Rectal smooth muscle tissue (tissue), 1 donor: Measurements from ENCODE around the gene NR2E3.

ENCODE experiments used
- H3K27ac ChIP-seq: one replicate; pipeline ENCODE4 v1.7.0; 2013; ENCODE audit warnings: low read depth, low read length, inconsistent platforms
- H3K27me3 ChIP-seq: one replicate; pipeline ENCODE4 v1.7.0; 2013; ENCODE audit warnings: low read length; ENCODE audit not compliant: control insufficient read depth, insufficient read depth
- H3K36me3 ChIP-seq: one replicate; pipeline ENCODE4 v1.7.0; 2013; ENCODE audit warnings: low read length; ENCODE audit not compliant: control insufficient read depth, insufficient read depth
- H3K4me1 ChIP-seq: one replicate; pipeline ENCODE4 v1.7.0; 2013; ENCODE audit warnings: low read length; ENCODE audit not compliant: control insufficient read depth, insufficient read depth
- H3K4me3 ChIP-seq: one replicate; pipeline ENCODE4 v1.7.0; 2013; ENCODE audit warnings: low read length
- H3K9ac ChIP-seq: one replicate; pipeline ENCODE4 v1.7.0; 2013; ENCODE audit warnings: low read length

Gene NR2E3

DNA sequence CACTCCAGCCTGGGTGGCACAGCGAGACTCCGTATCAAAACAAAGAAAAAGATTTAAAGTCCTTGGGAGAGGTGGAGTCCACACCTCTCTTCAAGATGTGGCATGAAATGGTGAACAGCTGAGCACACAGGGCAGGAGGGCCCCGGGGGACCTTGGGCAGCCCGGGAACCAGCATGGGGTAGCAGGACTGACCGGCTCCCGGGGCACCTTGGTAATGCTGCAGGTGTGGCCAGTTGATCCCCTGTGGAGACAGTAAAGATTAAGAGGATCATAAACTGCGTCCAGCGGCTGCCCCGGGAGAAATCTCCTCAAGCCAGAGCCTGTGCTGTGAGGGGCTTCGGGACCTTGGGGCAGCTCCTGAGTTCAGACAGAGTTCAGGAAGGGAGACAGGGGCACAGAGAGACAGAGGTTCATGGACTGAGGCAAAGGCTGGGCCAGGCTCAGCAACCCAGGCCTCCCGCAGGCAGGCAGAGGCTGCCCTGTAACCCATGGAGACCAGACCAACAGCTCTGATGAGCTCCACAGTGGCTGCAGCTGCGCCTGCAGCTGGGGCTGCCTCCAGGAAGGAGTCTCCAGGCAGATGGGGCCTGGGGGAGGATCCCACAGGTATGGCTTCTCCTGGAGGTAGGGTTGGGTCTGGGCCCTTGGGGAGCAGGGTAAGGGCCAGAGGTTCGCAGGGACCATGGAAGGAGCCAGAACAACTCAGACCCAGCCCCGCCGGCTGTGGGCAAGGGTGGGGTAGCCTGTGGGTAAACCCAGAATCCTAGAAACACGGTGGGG is at the start of gene NR2E3:
Gene NR2E3 (plus strand): TSS at position 299 of the 780 bp plus-strand sequence. CDS start 190 bp downstream, at position 489.
- Histone ChIP-seq H3K9ac (no peak within 1 kb of the TSS), H3K27ac (no peak within 1 kb of the TSS), H3K4me1 (no peaks in the 10 kb centered on the region), H3K27me3 (no peaks in the 10 kb centered on the region), H3K36me3 (no peaks in the 10 kb centered on the region), H3K4me3 (no peak within 1 kb of the TSS)

DNA sequence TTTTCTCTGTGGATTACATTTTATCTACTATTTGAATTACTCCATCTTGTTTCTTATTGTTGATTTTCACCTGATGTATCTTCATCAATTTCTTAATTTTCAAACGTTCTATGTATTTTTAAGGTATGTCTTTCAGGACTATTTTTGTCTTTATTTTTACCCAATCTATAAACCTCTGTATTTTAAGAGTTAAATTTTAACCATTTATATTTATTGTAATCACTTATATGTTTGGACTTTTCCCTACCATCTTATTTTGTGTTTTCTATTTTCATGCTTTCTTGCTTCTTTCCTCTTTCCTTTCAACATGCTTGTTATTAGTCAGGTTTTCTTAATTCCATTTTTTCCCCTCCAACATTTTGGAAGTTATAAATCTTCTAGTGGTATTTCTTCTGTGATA is 49.5 kb upstream of the NR2E3 start:
- Histone ChIP-seq H3K27me3 (no peaks in the 10 kb centered on the region), H3K36me3 (peaks cover 3% of the 10 kb centered on the region), H3K27ac (no peak overlapping the region), H3K4me1 (no peaks in the 10 kb centered on the region), H3K9ac (no peak overlapping the region), H3K4me3 (no peak overlapping the region)

DNA sequence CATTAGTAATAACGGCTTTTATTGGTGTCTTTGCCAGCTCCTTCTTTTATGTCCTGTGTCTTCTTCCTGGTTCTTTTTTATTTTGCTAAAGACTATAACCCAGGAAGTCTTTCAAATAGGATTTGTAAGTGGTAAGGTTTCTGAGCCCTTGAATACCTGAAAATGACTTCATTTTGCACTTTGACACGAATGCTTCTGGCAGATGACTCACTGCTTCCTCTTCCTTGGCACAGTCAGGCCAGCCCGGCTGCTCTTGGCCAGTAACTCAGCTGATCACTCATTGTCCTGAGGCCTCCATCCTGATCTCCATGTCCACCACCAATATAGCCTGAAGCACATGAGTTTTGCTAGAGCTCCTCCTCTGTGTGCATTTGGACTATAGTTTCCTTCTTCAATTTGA is 48.7 kb upstream of the NR2E3 start:
- Histone ChIP-seq H3K4me3 (no peak overlapping the region), H3K4me1 (no peaks in the 10 kb centered on the region), H3K9ac (no peak overlapping the region), H3K27me3 (no peaks in the 10 kb centered on the region), H3K36me3 (peaks cover 3% of the 10 kb centered on the region), H3K27ac (no peak overlapping the region)

DNA sequence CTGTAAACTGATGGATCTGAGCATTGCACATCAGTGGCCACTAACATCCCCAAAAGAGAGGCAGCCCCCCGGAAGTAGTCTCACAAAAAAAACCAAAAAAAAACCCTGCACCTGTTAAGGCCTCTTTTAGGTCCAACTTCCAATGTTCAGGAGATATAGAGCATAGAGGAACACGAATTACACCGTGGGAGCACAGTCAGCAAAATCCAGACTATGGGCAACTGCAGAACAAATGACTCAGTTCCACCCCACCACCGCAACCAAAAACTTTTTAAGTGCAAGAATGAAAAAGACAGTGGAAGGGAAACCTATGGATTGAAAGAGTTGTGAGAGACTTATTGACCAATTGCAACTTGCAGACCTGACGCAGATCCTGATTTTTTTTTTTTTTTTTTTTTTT is 42.2 kb upstream of the NR2E3 start:
- no peak overlapping the region for H3K4me3 ChIP-seq
- no peaks in the 10 kb centered on the region for H3K27me3 ChIP-seq
- no peak overlapping the region for H3K27ac ChIP-seq
- H3K36me3 ChIP-seq: peaks cover 3% of the 10 kb centered on the region
- H3K9ac ChIP-seq: no peak overlapping the region
- no peaks in the 10 kb centered on the region for H3K4me1 ChIP-seq

- no peaks in the 10 kb centered on the region for H3K27me3 ChIP-seq
- no peak overlapping the region for H3K27ac ChIP-seq
- no peak overlapping the region for H3K9ac ChIP-seq
- H3K36me3 ChIP-seq: no peaks in the 10 kb centered on the region
- H3K4me3 ChIP-seq: no peak overlapping the region
- H3K4me1 ChIP-seq: no peaks in the 10 kb centered on the region
Measured at GRCh38 chr15:71773206-71773859, 37.0 kb upstream of the NR2E3 start.

DNA sequence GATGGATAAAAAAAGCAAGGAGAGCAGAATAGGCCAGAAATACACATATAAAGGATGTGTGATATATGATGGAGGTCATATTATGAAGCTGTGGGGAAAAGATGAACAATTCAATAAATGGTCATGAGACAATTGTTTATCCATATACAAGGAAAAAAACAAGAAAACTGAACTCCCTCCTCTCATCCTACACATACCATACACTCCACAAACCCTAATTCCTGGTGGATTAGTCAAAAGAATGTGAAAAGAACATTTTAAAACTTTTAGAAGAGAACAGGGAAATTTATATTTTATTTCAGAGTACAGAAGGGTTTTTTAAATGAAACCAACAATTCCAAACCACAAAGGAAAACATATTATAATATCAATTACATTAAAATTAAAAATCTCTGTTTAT is 34.5 kb upstream of the NR2E3 start:
- Histone ChIP-seq H3K4me3 (no peak overlapping the region), H3K9ac (no peak overlapping the region), H3K4me1 (no peaks in the 10 kb centered on the region), H3K36me3 (no peaks in the 10 kb centered on the region), H3K27ac (no peak overlapping the region), H3K27me3 (no peaks in the 10 kb centered on the region)

- Histone ChIP-seq H3K4me3 (no peak overlapping the region), H3K4me1 (no peaks in the 10 kb centered on the region), H3K27ac (no peak overlapping the region), H3K36me3 (no peaks in the 10 kb centered on the region), H3K9ac (no peak overlapping the region), H3K27me3 (no peaks in the 10 kb centered on the region)
Measured at GRCh38 chr15:71776304-71776703, 34.0 kb upstream of the NR2E3 start.

DNA sequence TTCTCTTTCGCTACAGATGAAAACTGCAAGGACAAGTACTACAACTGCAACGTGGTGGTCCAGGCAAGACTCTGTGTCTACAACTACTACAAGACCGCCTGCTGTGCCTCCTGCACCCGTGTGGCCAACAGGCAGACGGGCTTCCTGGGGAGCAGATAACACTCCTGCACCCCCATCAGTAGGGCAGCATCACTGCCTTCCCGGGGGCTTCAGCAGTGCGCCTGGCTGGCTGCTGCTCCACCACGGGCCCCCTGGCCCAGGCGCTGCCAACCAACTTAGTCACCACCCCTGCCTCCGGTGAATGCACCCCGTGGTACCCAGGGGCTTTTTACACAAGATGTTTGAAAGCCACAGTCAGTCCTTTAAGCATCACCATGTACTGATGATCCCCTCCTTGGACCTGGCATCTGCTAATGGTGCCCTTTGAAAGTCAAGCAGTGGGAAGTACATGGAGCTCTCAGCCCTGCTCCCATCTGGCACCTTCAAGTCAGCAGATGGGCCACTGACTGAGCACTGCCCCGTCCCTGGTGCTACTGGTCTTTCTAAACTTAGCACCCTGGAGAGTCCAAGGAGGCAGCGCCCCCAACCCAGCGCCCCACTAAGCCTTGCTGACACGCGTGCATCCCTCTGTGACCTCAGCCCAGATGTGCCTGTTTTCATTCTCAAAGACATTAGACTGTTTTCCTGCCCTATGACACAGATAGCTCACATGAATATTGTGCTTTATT is 33.0 kb upstream of the NR2E3 start:
- H3K27me3 ChIP-seq: no peaks in the 10 kb centered on the region
- no peak overlapping the region for H3K9ac ChIP-seq
- H3K4me3 ChIP-seq: no peak overlapping the region
- H3K36me3 ChIP-seq: no peaks in the 10 kb centered on the region
- H3K4me1 ChIP-seq: no peaks in the 10 kb centered on the region
- H3K27ac ChIP-seq: no peak overlapping the region

DNA sequence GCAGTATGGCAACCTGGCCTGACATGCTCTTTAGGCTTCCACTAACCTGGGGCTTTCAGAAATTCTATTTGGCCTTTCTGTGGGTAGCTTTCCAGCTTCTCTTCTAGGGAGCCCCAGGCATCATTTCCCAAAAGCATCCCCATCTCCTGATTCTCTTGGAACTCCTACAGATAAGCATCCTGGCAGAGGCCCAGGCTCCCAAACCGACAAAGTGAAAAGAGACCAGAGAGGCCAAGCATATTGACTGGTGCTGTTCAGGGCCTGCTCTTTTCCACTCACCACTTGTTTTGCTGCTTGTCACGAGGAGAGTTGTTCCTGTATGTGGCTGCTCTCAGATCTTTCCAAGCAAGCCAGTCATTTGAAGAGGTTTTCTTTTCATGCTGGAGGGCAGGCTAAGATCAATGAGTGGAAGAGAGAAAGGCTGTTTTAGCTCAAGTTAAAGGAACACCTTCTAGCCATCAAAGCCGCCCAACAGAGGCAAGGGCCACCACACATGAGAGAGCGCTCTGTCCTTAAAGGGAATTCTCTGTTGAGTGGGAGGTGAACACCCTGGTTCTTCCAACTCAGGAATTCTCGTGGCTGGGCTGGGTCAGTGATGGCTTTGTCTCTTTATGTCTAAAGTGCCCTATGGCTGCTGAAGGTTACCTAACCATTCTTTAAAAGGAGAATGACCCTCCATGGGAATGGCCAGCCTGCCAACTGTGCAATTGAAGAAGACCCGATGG is 31.1 kb upstream of the NR2E3 start:
- no peaks in the 10 kb centered on the region for H3K4me1 ChIP-seq
- no peak overlapping the region for H3K27ac ChIP-seq
- H3K9ac ChIP-seq: no peak overlapping the region
- no peak overlapping the region for H3K4me3 ChIP-seq
- no peaks in the 10 kb centered on the region for H3K27me3 ChIP-seq
- H3K36me3 ChIP-seq: no peaks in the 10 kb centered on the region

GRCh38 chr15:71780115-71780976 is 30.0 kb upstream of the NR2E3 start:
- Histone ChIP-seq H3K4me3 (no peak overlapping the region), H3K27me3 (no peaks in the 10 kb centered on the region), H3K36me3 (no peaks in the 10 kb centered on the region), H3K4me1 (no peaks in the 10 kb centered on the region), H3K9ac (no peak overlapping the region), H3K27ac (no peak overlapping the region)

GRCh38 chr15:71781179-71781964 is 29.0 kb upstream of the NR2E3 start:
- Histone ChIP-seq H3K27me3 (no peaks in the 10 kb centered on the region), H3K9ac (no peak overlapping the region), H3K36me3 (no peaks in the 10 kb centered on the region), H3K4me3 (no peak overlapping the region), H3K27ac (no peak overlapping the region), H3K4me1 (no peaks in the 10 kb centered on the region)
